Neuronal stem cell (in vitro differentiated cells): ENCODE results near the gene DIPK1C.

Experiments
- DNase-seq: peaks from one replicate; pipeline ENCODE4 v3.0.0-alpha.2; 2013; ENCODE audit warnings: low spot score
- H2AFZ ChIP-seq: one replicate; pipeline ENCODE4 v1.6.1; 2013; ENCODE audit warnings: mild to moderate bottlenecking, low read length, inconsistent platforms
- H2AK5ac ChIP-seq: 2 replicates; pipeline ENCODE4 v1.6.1; 2013; ENCODE audit warnings: low read depth, mild to moderate bottlenecking, inconsistent platforms, low read length, moderate library complexity, mixed read lengths
- H2BK120ac ChIP-seq: 2 replicates; pipeline ENCODE4 v1.6.1; 2013; ENCODE audit warnings: low read depth, mild to moderate bottlenecking, inconsistent platforms, low read length, moderate library complexity, mixed read lengths
- H2BK12ac ChIP-seq: one replicate; pipeline ENCODE4 v1.6.1; 2013; ENCODE audit warnings: low read length, inconsistent platforms
- H2BK15ac ChIP-seq: 2 replicates; pipeline ENCODE4 v1.6.1; 2013; ENCODE audit warnings: mild to moderate bottlenecking, low read length, inconsistent platforms, mixed read lengths
- H2BK5ac ChIP-seq: one replicate; pipeline ENCODE4 v1.6.1; 2013; ENCODE audit warnings: inconsistent platforms, mild to moderate bottlenecking, low read length, moderate library complexity
- H3K14ac ChIP-seq: one replicate; pipeline ENCODE4 v1.6.1; 2013; ENCODE audit warnings: low read length, inconsistent platforms
- H3K18ac ChIP-seq: 2 replicates; pipeline ENCODE4 v1.6.1; 2013; ENCODE audit warnings: low read length, inconsistent platforms
- H3K23ac ChIP-seq: 2 replicates; pipeline ENCODE4 v1.6.1; 2013; ENCODE audit warnings: low read depth, mild to moderate bottlenecking, mixed read lengths, low read length, inconsistent platforms; ENCODE audit not compliant: poor library complexity
- H3K27ac ChIP-seq: replicated peaks from 3 replicates; pipeline ENCODE4 v1.5.1; 2013; ENCODE audit warnings: low read length, inconsistent platforms
- H3K27me3 ChIP-seq, 3 experiments: 2 replicates each; pipeline ENCODE4 v1.6.1; 2013; ENCODE audit warnings: low read length in 3 of 3, mild to moderate bottlenecking in 2 of 3, inconsistent platforms in 1 of 3, low read depth in 1 of 3, mixed read lengths in 1 of 3, moderate library complexity in 1 of 3; ENCODE audit not compliant: control insufficient read depth in 3 of 3, insufficient read depth in 3 of 3
- H3K36me3 ChIP-seq, 2 donors: replicated peaks in 1 of 2; 2 replicates each; pipeline ENCODE4 v1.6.1; 2013; ENCODE audit warnings: low read length in 2 of 2; ENCODE audit not compliant: control insufficient read depth in 2 of 2, insufficient read depth in 2 of 2
- H3K4ac ChIP-seq: 2 replicates; pipeline ENCODE4 v1.6.1; 2013; ENCODE audit warnings: inconsistent platforms, mild to moderate bottlenecking, low read length, moderate library complexity
- H3K4me1 ChIP-seq, 2 donors: 1 replicate in 1 of 2; 2 replicates in 1 of 2; pipeline ENCODE4 v1.6.1; 2013; ENCODE audit warnings: low read length in 2 of 2, low read depth in 1 of 2; ENCODE audit not compliant: control insufficient read depth in 2 of 2, insufficient read depth in 1 of 2
- H3K4me2 ChIP-seq: one replicate; pipeline ENCODE4 v1.6.1; 2013; ENCODE audit warnings: mild to moderate bottlenecking, low read length, inconsistent platforms; ENCODE audit not compliant: insufficient read depth, poor library complexity, severe bottlenecking
- H3K4me3 ChIP-seq, 2 donors: 2 replicates each; pipeline ENCODE4 v1.5.1; 2013; ENCODE audit warnings: low read length in 2 of 2, mild to moderate bottlenecking in 2 of 2, inconsistent platforms in 1 of 2, moderate library complexity in 1 of 2
- H3K79me1 ChIP-seq: one replicate; pipeline ENCODE4 v1.6.1; 2013; ENCODE audit warnings: low read depth, mild to moderate bottlenecking, inconsistent platforms, low read length, moderate library complexity
- H3K9ac ChIP-seq: one replicate; pipeline ENCODE4 v1.6.1; 2013; ENCODE audit warnings: mild to moderate bottlenecking, low read depth, low read length, inconsistent platforms; ENCODE audit not compliant: poor library complexity
- H3K9me3 ChIP-seq, 2 donors: replicated peaks in 1 of 2; 2 replicates each; pipeline versions ENCODE3 to v1.6.1; 2013; ENCODE audit warnings: low read length in 2 of 2, mild to moderate bottlenecking in 2 of 2, inconsistent platforms in 1 of 2, low read depth in 1 of 2, mixed read lengths in 1 of 2, moderate library complexity in 1 of 2; ENCODE audit not compliant: control insufficient read depth in 2 of 2, insufficient read depth in 1 of 2
- H4K8ac ChIP-seq: one replicate; pipeline ENCODE4 v1.6.1; 2013; ENCODE audit warnings: low read depth, mild to moderate bottlenecking, inconsistent platforms, low read length, moderate library complexity
- H4K91ac ChIP-seq: one replicate; pipeline ENCODE4 v1.6.1; 2013; ENCODE audit warnings: low read length, low read depth, mild to moderate bottlenecking, inconsistent platforms; ENCODE audit not compliant: poor library complexity
- WGBS, 2 donors: extraction: QIAGEN DNeasy Blood & Tissue Kit; methylation state at CpG; one replicate each; pipeline ENCODE4 v1.1.7; 2013; ENCODE audit warnings: missing lambda C conversion rate in 2 of 2, mixed read lengths in 1 of 2; ENCODE audit not compliant: insufficient read length in 2 of 2, insufficient replicate concordance in 1 of 2; ENCODE audit errors: extremely low coverage in 2 of 2; 5-methylcytosine and 5-hydroxymethylcytosine counted together

Gene DIPK1C

GRCh38 chr18:74446178-74446577, 10.9 kb downstream of the DIPK1C start:
- Histone ChIP-seq H3K4me2 (no peak overlapping the region), H2AK5ac (no peak overlapping the region), H3K79me1 (no peaks in the 10 kb centered on the region), H3K27me3 (peaks cover 0 to 34% (median 0%) of the 10 kb centered on the region in 3 experiments), H3K23ac (no peak overlapping the region), H3K4me1 (peaks cover 0 to 17% of the 10 kb centered on the region in 2 donors), H3K9ac (peak overlapping the region; percentile 1), H3K18ac (peak overlapping the region; percentile 67), H3K14ac (no peak overlapping the region), H3K9me3 (peaks cover 0 to 3% of the 10 kb centered on the region in 2 donors), H3K27ac (no peak overlapping the region), H2BK15ac (peak overlapping the region; percentile 43), H3K4ac (no peak overlapping the region), H4K8ac (no peak overlapping the region), H2BK12ac (no peak overlapping the region), H3K36me3 (peaks cover 0 to 7% of the 10 kb centered on the region in 2 donors), H2AFZ (peak overlapping the region; percentile 17), H4K91ac (no peak overlapping the region), H3K4me3 (no peak overlapping the region), H2BK5ac (peak overlapping the region; percentile 49), H2BK120ac (no peak overlapping the region)
- WGBS, 2 donors, result no CpG with 5 or more reads among the region's 11 CpGs
- DNase-seq, result no peak

- Histone ChIP-seq H2BK12ac (no peak overlapping the region), H2AK5ac (no peak overlapping the region), H3K79me1 (no peaks in the 10 kb centered on the region), H3K27ac (no peak overlapping the region), H2AFZ (peak overlapping the region; percentile 17), H3K4me1 (peaks cover 0 to 11% of the 10 kb centered on the region in 2 donors), H3K4me3 (no peak overlapping the region), H2BK120ac (no peak overlapping the region), H4K8ac (no peak overlapping the region), H3K27me3 (peaks cover 0 to 28% (median 0%) of the 10 kb centered on the region in 3 experiments), H3K23ac (peak overlapping the region; percentile 3), H2BK15ac (no peak overlapping the region), H3K9ac (no peak overlapping the region), H3K4ac (no peak overlapping the region), H3K18ac (no peak overlapping the region), H3K36me3 (peaks cover 0 to 10% of the 10 kb centered on the region in 2 donors), H2BK5ac (peak overlapping the region; percentile 49), H4K91ac (no peak overlapping the region), H3K4me2 (no peak overlapping the region), H3K14ac (no peak overlapping the region), H3K9me3 (peaks cover 0 to 3% of the 10 kb centered on the region in 2 donors)
- no CpG with 5 or more reads among the region's 14 CpGs for WGBS, 2 donors
- no peak for DNase-seq
These were observed 11.5 kb downstream of the DIPK1C start for GRCh38 chr18:74445585-74445984.

GRCh38 chr18:74444104-74444503, 13.0 kb downstream of the DIPK1C start:
- no CpG with 5 or more reads among the region's 3 CpGs for WGBS, 2 donors
- peak overlapping the region; percentile 45 for H2AK5ac ChIP-seq
- no peak overlapping the region for H3K18ac ChIP-seq
- H3K9me3 ChIP-seq, result peaks cover 0 to 3% of the 10 kb centered on the region in 2 donors
- H3K79me1 ChIP-seq, result no peaks in the 10 kb centered on the region
- no peak overlapping the region for H3K27ac ChIP-seq
- peaks cover 0 to 18% (median 0%) of the 10 kb centered on the region in 3 experiments for H3K27me3 ChIP-seq
- H2BK5ac ChIP-seq, result no peak overlapping the region
- no peak overlapping the region for H2BK120ac ChIP-seq
- no peak overlapping the region for H3K23ac ChIP-seq
- peaks cover 0 to 5% of the 10 kb centered on the region in 2 donors for H3K4me1 ChIP-seq
- H3K4me3 ChIP-seq, result no peak overlapping the region
- H3K4me2 ChIP-seq, result no peak overlapping the region
- no peak overlapping the region for H2BK12ac ChIP-seq
- no peak overlapping the region for H3K14ac ChIP-seq
- no peak overlapping the region for H4K8ac ChIP-seq
- no peak overlapping the region for H2BK15ac ChIP-seq
- no peak overlapping the region for H3K9ac ChIP-seq
- no peak overlapping the region for H4K91ac ChIP-seq
- no peak overlapping the region for H3K4ac ChIP-seq
- peaks cover 0 to 10% of the 10 kb centered on the region in 2 donors for H3K36me3 ChIP-seq
- no peak for DNase-seq
- H2AFZ ChIP-seq, result no peak overlapping the region

GRCh38 chr18:74440808-74441427, 16.2 kb downstream of the DIPK1C start:
- Histone ChIP-seq H2AK5ac (no peak overlapping the region), H3K9ac (no peak overlapping the region)

More at GRCh38 chr18:74440808-74441427, 16.2 kb downstream of the DIPK1C start:
- H3K4ac ChIP-seq, result no peak overlapping the region
- H3K79me1 ChIP-seq, result no peaks in the 10 kb centered on the region
- no peak overlapping the region for H2BK5ac ChIP-seq
- H3K4me3 ChIP-seq, result no peak overlapping the region
- peaks cover 0 to under 1% of the 10 kb centered on the region in 2 donors for H3K9me3 ChIP-seq
- H2BK15ac ChIP-seq, result no peak overlapping the region
- no peak overlapping the region for H4K91ac ChIP-seq
- H2AFZ ChIP-seq, result no peak overlapping the region
- H2BK120ac ChIP-seq, result no peak overlapping the region
- peaks cover 0 to 24% (median 0%) of the 10 kb centered on the region in 3 experiments for H3K27me3 ChIP-seq
- no peak overlapping the region for H3K14ac ChIP-seq
- no peak overlapping the region for H2BK12ac ChIP-seq
- H3K27ac ChIP-seq, result no peak overlapping the region
- DNase-seq, result no peak
- H3K4me2 ChIP-seq, result no peak overlapping the region
- H4K8ac ChIP-seq, result no peak overlapping the region
- H3K18ac ChIP-seq, result no peak overlapping the region
- H3K36me3 ChIP-seq, result peaks cover 0 to 14% of the 10 kb centered on the region in 2 donors
- H3K4me1 ChIP-seq, result peaks cover 0 to 9% of the 10 kb centered on the region in 2 donors
- no peak overlapping the region for H3K23ac ChIP-seq
- WGBS, 2 donors, result no CpG with 5 or more reads among the region's 9 CpGs
